Measurements from ENCODE around the gene HOXC9.

Gene HOXC9

DNA sequence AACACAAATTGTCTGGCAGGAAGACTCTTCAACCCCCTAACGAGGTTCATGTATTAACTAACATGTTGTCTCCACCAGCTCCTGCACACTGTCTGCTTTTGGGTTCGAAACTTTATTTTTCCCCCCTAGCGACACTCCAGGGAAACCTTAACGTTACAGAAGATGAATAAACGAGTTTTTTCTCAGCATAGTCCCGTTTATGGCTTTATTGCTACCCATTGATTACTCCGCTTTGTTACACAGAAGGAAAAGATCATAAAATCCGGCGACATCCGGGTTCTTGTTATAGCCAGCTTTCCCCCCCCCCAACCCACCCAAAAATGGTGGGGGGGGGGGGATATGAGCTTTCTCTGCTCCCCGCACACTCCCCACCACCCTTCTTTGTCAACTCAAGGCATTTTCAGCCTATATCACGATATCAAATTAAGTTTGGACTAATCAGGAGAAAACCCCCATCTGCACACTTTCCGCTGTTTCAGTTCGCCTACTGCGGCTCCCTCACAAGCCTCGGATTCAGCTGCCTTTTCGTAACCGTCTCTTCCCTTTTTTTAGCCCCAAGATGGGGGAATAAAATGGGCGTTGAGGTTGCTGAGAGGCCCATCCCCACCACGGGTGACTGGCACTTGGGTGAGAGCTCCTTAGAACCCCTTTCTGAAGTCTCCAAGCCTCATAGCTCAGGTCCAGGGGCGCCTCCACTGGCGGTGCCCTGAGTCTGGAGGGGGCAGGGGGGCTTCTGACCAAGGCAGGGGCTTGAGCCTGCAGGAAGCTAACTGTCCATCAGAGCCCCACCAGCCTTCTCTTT lies 26.9 kb downstream of the HOXC9 start:
- TF ChIP-seq, protein P1, sequence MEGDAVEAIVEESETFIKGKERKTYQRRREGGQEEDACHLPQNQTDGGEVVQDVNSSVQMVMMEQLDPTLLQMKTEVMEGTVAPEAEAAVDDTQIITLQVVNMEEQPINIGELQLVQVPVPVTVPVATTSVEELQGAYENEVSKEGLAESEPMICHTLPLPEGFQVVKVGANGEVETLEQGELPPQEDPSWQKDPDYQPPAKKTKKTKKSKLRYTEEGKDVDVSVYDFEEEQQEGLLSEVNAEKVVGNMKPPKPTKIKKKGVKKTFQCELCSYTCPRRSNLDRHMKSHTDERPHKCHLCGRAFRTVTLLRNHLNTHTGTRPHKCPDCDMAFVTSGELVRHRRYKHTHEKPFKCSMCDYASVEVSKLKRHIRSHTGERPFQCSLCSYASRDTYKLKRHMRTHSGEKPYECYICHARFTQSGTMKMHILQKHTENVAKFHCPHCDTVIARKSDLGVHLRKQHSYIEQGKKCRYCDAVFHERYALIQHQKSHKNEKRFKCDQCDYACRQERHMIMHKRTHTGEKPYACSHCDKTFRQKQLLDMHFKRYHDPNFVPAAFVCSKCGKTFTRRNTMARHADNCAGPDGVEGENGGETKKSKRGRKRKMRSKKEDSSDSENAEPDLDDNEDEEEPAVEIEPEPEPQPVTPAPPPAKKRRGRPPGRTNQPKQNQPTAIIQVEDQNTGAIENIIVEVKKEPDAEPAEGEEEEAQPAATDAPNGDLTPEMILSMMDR (IDR thresholded peaks at IDR 0.05; ENCODE audit: low read depth, low read length), result no peak
- no peak for DNase-seq (ENCODE audit: extremely low read depth, low read depth)

- DNase-seq (ENCODE audit: extremely low read depth, low read depth), result no peak
- TF ChIP-seq, protein P1 (IDR thresholded peaks at IDR 0.05; ENCODE audit: low read depth, low read length), result no peak
These were observed 27.5 kb downstream of the HOXC9 start for GRCh38 chr12:54027442-54027786.

GRCh38 chr12:54028314-54029201 lies 28.6 kb downstream of the HOXC9 start, which contains the start of gene HOXC6:
HOXC6 (plus strand) TSS chr12:54028440; CDS start chr12:54028522, 82 bp downstream.
- DNase-seq (ENCODE audit: extremely low read depth, low read depth), result no peak
- TF ChIP-seq, protein P1 (IDR thresholded peaks at IDR 0.05; ENCODE audit: low read depth, low read length), result no peak

DNA sequence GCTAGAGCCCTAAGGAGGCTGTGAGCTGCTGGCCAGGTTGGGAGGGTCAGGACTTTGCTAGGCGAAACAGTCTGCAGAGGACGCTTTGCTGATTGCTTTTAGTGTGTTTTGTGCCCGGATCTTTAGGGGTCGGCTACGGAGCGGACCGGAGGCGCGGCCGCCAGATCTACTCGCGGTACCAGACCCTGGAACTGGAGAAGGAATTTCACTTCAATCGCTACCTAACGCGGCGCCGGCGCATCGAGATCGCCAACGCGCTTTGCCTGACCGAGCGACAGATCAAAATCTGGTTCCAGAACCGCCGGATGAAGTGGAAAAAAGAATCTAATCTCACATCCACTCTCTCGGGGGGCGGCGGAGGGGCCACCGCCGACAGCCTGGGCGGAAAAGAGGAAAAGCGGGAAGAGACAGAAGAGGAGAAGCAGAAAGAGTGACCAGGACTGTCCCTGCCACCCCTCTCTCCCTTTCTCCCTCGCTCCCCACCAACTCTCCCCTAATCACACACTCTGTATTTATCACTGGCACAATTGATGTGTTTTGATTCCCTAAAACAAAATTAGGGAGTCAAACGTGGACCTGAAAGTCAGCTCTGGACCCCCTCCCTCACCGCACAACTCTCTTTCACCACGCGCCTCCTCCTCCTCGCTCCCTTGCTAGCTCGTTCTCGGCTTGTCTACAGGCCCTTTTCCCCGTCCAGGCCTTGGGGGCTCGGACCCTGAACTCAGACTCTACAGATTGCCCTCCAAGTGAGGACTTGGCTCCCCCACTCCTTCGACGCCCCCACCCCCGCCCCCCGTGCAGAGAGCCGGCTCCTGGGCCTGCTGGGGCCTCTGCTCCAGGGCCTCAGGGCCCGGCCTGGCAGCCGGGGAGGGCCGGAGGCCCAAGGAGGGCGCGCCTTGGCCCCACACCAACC lies 29.8 kb downstream of the HOXC9 start:
- no peak for DNase-seq (ENCODE audit: extremely low read depth, low read depth)
- TF ChIP-seq, protein P1 (IDR thresholded peaks at IDR 0.05; ENCODE audit: low read depth, low read length), result no peak

GRCh38 chr12:54030442-54030801 lies 30.5 kb downstream of the HOXC9 start:
- TF ChIP-seq, protein P1 (IDR thresholded peaks at IDR 0.05; ENCODE audit: low read depth, low read length), result no peak
- DNase-seq (ENCODE audit: extremely low read depth, low read depth), result no peak

- TF ChIP-seq, protein P1 (IDR thresholded peaks at IDR 0.05; ENCODE audit: low read depth, low read length), result no peak
- no peak for DNase-seq (ENCODE audit: extremely low read depth, low read depth)
These were observed 31.0 kb downstream of the HOXC9 start for GRCh38 chr12:54030889-54031471.
